Measurements from ENCODE around the gene CSNK1D.

Gene CSNK1D

DNA sequence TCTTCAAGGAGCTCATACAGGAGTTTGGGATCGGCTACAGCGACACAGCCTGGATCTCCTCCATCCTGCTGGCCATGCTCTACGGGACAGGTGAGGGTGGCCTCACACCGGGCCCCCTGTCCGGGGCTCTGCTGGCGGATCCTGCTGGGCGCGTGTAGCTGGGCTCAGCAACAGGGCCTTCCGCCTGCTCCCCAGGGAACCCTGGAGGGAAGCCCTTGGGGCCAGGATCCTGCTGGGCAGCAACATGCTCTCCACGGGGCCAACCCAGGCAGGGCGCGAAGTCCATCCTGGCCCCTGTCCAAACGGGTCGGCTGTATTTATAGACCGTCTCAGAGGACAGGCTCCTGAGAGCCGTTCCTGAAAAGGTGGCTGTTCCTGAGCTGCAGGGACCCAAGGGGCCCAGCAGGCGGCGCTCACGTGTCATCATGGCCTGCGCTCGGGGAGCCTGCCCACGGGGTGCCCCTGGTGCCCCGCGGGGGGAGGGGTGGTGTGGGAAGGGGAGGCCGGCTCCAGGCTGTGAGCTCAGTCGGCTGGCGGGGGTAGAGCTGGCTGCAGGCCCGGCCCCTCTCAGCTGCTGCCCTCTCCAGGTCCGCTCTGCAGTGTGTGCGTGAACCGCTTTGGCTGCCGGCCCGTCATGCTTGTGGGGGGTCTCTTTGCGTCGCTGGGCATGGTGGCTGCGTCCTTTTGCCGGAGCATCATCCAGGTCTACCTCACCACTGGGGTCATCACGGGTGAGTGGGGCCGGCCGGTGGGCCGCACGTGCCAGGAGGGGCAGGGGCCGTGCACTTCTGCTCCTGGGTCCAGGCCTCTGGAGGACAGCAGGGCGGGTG is 37.1 kb downstream of the CSNK1D start:
- peaks cover 54% of the 10 kb centered on the region; the same call in 1 of the 2 replicates for H3K36me3 ChIP-seq (ENCODE audit: insufficient read depth, low read length)
- H3K9me3 ChIP-seq (ENCODE audit: insufficient read depth, low read depth, low read length), result no peaks in the 10 kb centered on the region
- no peaks in the 10 kb centered on the region for H3K27me3 ChIP-seq (ENCODE audit: insufficient read depth, low read length, poor library complexity, severe bottlenecking)
- H3K9ac ChIP-seq (ENCODE audit: low read depth, low read length, poor library complexity, severe bottlenecking), result no peak overlapping the region
- H4K20me1 ChIP-seq (ENCODE audit: insufficient read depth, low read length, poor library complexity, severe bottlenecking), result peaks cover 95% of the 10 kb centered on the region
- no peaks in the 10 kb centered on the region for H3K9me2 ChIP-seq (replicated peaks; ENCODE audit: low read depth, low read length)
- H3K4me1 ChIP-seq (ENCODE audit: insufficient read depth, low read length, poor library complexity, severe bottlenecking), result peaks cover 6% of the 10 kb centered on the region
- H3F3A ChIP-seq (ENCODE audit: low read depth), result no peaks in the 10 kb centered on the region
- no peak overlapping the region for H3K4me3 ChIP-seq (ENCODE audit: low read length, poor library complexity, severe bottlenecking)
- H3K4me2 ChIP-seq (ENCODE audit: low read depth, low read length, poor library complexity, severe bottlenecking), result peak overlapping the region; percentile 7
- no peak overlapping the region for H2AFZ ChIP-seq (ENCODE audit: low read length)
- peaks cover 90% of the 10 kb centered on the region for H3K79me2 ChIP-seq (ENCODE audit: insufficient read depth, low read length)
- TF ChIP-seq EZH2phosphoT487 (IDR thresholded peaks at IDR 0.05; ENCODE audit: borderline replicate concordance), result no peak
- TF ChIP-seq, protein P1, sequence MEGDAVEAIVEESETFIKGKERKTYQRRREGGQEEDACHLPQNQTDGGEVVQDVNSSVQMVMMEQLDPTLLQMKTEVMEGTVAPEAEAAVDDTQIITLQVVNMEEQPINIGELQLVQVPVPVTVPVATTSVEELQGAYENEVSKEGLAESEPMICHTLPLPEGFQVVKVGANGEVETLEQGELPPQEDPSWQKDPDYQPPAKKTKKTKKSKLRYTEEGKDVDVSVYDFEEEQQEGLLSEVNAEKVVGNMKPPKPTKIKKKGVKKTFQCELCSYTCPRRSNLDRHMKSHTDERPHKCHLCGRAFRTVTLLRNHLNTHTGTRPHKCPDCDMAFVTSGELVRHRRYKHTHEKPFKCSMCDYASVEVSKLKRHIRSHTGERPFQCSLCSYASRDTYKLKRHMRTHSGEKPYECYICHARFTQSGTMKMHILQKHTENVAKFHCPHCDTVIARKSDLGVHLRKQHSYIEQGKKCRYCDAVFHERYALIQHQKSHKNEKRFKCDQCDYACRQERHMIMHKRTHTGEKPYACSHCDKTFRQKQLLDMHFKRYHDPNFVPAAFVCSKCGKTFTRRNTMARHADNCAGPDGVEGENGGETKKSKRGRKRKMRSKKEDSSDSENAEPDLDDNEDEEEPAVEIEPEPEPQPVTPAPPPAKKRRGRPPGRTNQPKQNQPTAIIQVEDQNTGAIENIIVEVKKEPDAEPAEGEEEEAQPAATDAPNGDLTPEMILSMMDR (conservative IDR thresholded peaks at IDR 0.05; ENCODE audit: low read length), result peak; percentile 75

- Histone ChIP-seq H3K9ac (ENCODE audit: low read depth, low read length, poor library complexity, severe bottlenecking) (no peak overlapping the region), H3K27me3 (ENCODE audit: insufficient read depth, low read length, poor library complexity, severe bottlenecking) (no peaks in the 10 kb centered on the region), H3F3A (ENCODE audit: low read depth) (no peaks in the 10 kb centered on the region), H3K9me2 (replicated peaks; ENCODE audit: low read depth, low read length) (no peaks in the 10 kb centered on the region), H2AFZ (ENCODE audit: low read length) (no peak overlapping the region), H3K79me2 (ENCODE audit: insufficient read depth, low read length) (peaks cover 95% of the 10 kb centered on the region), H3K36me3 (ENCODE audit: insufficient read depth, low read length) (peaks cover 54% of the 10 kb centered on the region; the same call in 1 of the 2 replicates), H3K4me1 (ENCODE audit: insufficient read depth, low read length, poor library complexity, severe bottlenecking) (peaks cover 6% of the 10 kb centered on the region), H3K4me3 (ENCODE audit: low read length, poor library complexity, severe bottlenecking) (no peak overlapping the region), H4K20me1 (ENCODE audit: insufficient read depth, low read length, poor library complexity, severe bottlenecking) (peaks cover 92% of the 10 kb centered on the region), H3K4me2 (ENCODE audit: low read depth, low read length, poor library complexity, severe bottlenecking) (peak overlapping the region; percentile 7), H3K9me3 (ENCODE audit: insufficient read depth, low read depth, low read length) (no peaks in the 10 kb centered on the region)
- TF ChIP-seq, protein P1 (conservative IDR thresholded peaks at IDR 0.05; ENCODE audit: low read length), result no peak
- TF ChIP-seq EZH2phosphoT487 (IDR thresholded peaks at IDR 0.05; ENCODE audit: borderline replicate concordance), result no peak
These were observed 37.7 kb downstream of the CSNK1D start for GRCh38 chr17:82235775-82236141.

DNA sequence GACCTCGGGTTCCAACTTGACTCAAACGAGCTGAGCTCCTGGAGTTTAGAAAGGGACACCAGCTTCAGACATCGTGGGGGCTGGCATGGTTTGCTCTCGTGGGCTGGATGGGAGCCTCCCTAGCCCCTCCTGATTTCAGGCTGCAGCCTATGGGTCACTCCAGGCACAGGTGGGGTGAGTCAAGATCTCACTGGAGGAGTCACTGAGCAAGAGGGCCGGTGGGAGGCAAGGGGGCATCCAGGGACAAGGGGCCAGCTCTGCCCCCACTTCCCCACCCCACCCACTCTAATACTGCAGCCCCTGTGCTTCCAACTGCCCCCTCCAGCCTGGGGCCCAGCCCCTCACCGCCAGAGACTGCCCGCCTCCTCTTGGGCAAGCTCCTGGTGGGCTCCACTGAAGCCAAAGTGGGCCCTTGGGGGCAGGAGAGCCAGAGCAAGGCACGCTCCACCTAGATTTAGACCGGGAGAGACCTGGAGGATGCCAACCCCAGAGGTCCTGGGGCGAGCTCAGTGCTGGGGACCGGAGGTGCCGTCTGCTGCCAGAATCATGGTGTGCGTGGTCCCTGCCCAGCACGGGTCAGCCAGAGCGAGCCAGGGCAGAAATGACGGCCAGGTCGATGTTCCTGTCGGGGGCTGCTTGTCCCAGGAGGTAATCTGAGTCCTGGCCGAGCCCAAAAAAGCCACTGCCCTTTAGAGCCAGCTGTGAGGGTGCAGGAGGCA is 38.3 kb downstream of the CSNK1D start:
- Histone ChIP-seq H4K20me1 (ENCODE audit: insufficient read depth, low read length, poor library complexity, severe bottlenecking) (peaks cover 91% of the 10 kb centered on the region), H3K9ac (ENCODE audit: low read depth, low read length, poor library complexity, severe bottlenecking) (no peak overlapping the region), H3K4me3 (ENCODE audit: low read length, poor library complexity, severe bottlenecking) (no peak overlapping the region), H3K4me1 (ENCODE audit: insufficient read depth, low read length, poor library complexity, severe bottlenecking) (peaks cover 9% of the 10 kb centered on the region), H3K27me3 (ENCODE audit: insufficient read depth, low read length, poor library complexity, severe bottlenecking) (no peaks in the 10 kb centered on the region), H3F3A (ENCODE audit: low read depth) (no peaks in the 10 kb centered on the region), H2AFZ (ENCODE audit: low read length) (no peak overlapping the region), H3K79me2 (ENCODE audit: insufficient read depth, low read length) (peaks cover 95% of the 10 kb centered on the region), H3K36me3 (ENCODE audit: insufficient read depth, low read length) (peaks cover 54% of the 10 kb centered on the region; the same call in 1 of the 2 replicates), H3K4me2 (ENCODE audit: low read depth, low read length, poor library complexity, severe bottlenecking) (peak overlapping the region; percentile 44), H3K9me3 (ENCODE audit: insufficient read depth, low read depth, low read length) (no peaks in the 10 kb centered on the region), H3K9me2 (replicated peaks; ENCODE audit: low read depth, low read length) (no peaks in the 10 kb centered on the region)
- TF ChIP-seq EZH2phosphoT487 (IDR thresholded peaks at IDR 0.05; ENCODE audit: borderline replicate concordance), result no peak
- TF ChIP-seq, protein P1 (conservative IDR thresholded peaks at IDR 0.05; ENCODE audit: low read length), result no peak
